ENCODE results near the gene PARD6B.

Gene PARD6B

GRCh38 chr20:50728981-50729874, 2.2 kb upstream of the PARD6B start:
- no peaks in the 10 kb centered on the region for H3K9me2 ChIP-seq (replicated peaks; ENCODE audit: insufficient read depth, low read length)
- no peak overlapping the region for H3K4me3 ChIP-seq (ENCODE audit: insufficient read depth, low read length, poor library complexity, severe bottlenecking)
- TF ChIP-seq EZH2phosphoT487 (conservative IDR thresholded peaks at IDR 0.05; ENCODE audit: low read length) (no peak), CTCF (IDR thresholded peaks at IDR 0.05; ENCODE audit: insufficient read depth, low read length, poor library complexity, severe bottlenecking) (no peak)
- no peak overlapping the region for H3K9ac ChIP-seq (ENCODE audit: low read length)
- no peak overlapping the region for H3K27ac ChIP-seq (ENCODE audit: low read depth, low read length)
- peaks cover 8% of the 10 kb centered on the region; the same call in 1 of the 2 replicates for H3K79me2 ChIP-seq (ENCODE audit: insufficient read depth, low read length)
- H3F3A ChIP-seq (ENCODE audit: insufficient read depth) = no peaks in the 10 kb centered on the region
- no peak overlapping the region for H3K4me2 ChIP-seq (ENCODE audit: low read depth, low read length, poor library complexity, severe bottlenecking)
- H4K20me1 ChIP-seq (ENCODE audit: low read depth, low read length) = no peaks in the 10 kb centered on the region
- H3K36me3 ChIP-seq (ENCODE audit: low read length) = no peaks in the 10 kb centered on the region; the same call in 1 of the 2 replicates
- no peaks in the 10 kb centered on the region for H3K9me3 ChIP-seq (ENCODE audit: insufficient read depth, low read length)
- no peak overlapping the region for H2AFZ ChIP-seq (ENCODE audit: low read depth, low read length, severe bottlenecking)
- no peaks in the 10 kb centered on the region for H3K27me3 ChIP-seq (ENCODE audit: low read length)

GRCh38 chr20:50729901-50730764, 1.2 kb upstream of the PARD6B start:
- H3K36me3 ChIP-seq (ENCODE audit: low read length) = no peaks in the 10 kb centered on the region; the same call in 1 of the 2 replicates
- H3K79me2 ChIP-seq (ENCODE audit: insufficient read depth, low read length) = peaks cover 8% of the 10 kb centered on the region; the same call in 1 of the 2 replicates
- H3F3A ChIP-seq (ENCODE audit: insufficient read depth) = no peaks in the 10 kb centered on the region
- H4K20me1 ChIP-seq (ENCODE audit: low read depth, low read length) = no peaks in the 10 kb centered on the region
- no peak for TF ChIP-seq EZH2phosphoT487 (conservative IDR thresholded peaks at IDR 0.05; ENCODE audit: low read length)
- TF ChIP-seq CTCF (IDR thresholded peaks at IDR 0.05; ENCODE audit: insufficient read depth, low read length, poor library complexity, severe bottlenecking) = no peak
- 0 out of 2 replicates have a peak overlapping the region, but pooled peaks have one; percentile 37 for H3K27ac ChIP-seq (ENCODE audit: low read depth, low read length)
- no peaks in the 10 kb centered on the region for H3K27me3 ChIP-seq (ENCODE audit: low read length)
- H3K4me2 ChIP-seq (ENCODE audit: low read depth, low read length, poor library complexity, severe bottlenecking) = peak overlapping the region; percentile 94
- H3K9me3 ChIP-seq (ENCODE audit: insufficient read depth, low read length) = no peaks in the 10 kb centered on the region
- no peaks in the 10 kb centered on the region for H3K9me2 ChIP-seq (replicated peaks; ENCODE audit: insufficient read depth, low read length)
- H2AFZ ChIP-seq (ENCODE audit: low read depth, low read length, severe bottlenecking) = peak overlapping the region; percentile 90
- peak overlapping the region; percentile 75 for H3K9ac ChIP-seq (ENCODE audit: low read length)
- peak overlapping the region; percentile 61 for H3K4me3 ChIP-seq (ENCODE audit: insufficient read depth, low read length, poor library complexity, severe bottlenecking)

GRCh38 chr20:50730765-50731054, 670 bp upstream of the PARD6B start:
- Histone ChIP-seq H3K4me3 (ENCODE audit: insufficient read depth, low read length, poor library complexity, severe bottlenecking) (peak overlapping the region; percentile 61), H3K9me3 (ENCODE audit: insufficient read depth, low read length) (no peaks in the 10 kb centered on the region), H3K27me3 (ENCODE audit: low read length) (no peaks in the 10 kb centered on the region), H3F3A (ENCODE audit: insufficient read depth) (no peaks in the 10 kb centered on the region), H3K36me3 (ENCODE audit: low read length) (no peaks in the 10 kb centered on the region; the same call in 1 of the 2 replicates), H3K9me2 (replicated peaks; ENCODE audit: insufficient read depth, low read length) (no peaks in the 10 kb centered on the region), H3K79me2 (ENCODE audit: insufficient read depth, low read length) (peaks cover 8% of the 10 kb centered on the region; the same call in 1 of the 2 replicates), H3K27ac (ENCODE audit: low read depth, low read length) (0 out of 2 replicates have a peak overlapping the region, but pooled peaks have one; percentile 37), H4K20me1 (ENCODE audit: low read depth, low read length) (no peaks in the 10 kb centered on the region), H3K4me2 (ENCODE audit: low read depth, low read length, poor library complexity, severe bottlenecking) (peak overlapping the region; percentile 94), H3K9ac (ENCODE audit: low read length) (peak overlapping the region; percentile 75), H2AFZ (ENCODE audit: low read depth, low read length, severe bottlenecking) (peak overlapping the region; percentile 90)
- no peak for TF ChIP-seq EZH2phosphoT487 (conservative IDR thresholded peaks at IDR 0.05; ENCODE audit: low read length)
- no peak for TF ChIP-seq CTCF (IDR thresholded peaks at IDR 0.05; ENCODE audit: insufficient read depth, low read length, poor library complexity, severe bottlenecking)

Data from SU-DHL-6 (cell line).